IPS-20b (cell line): ENCODE results near the gene CCDC178.
"Not testable (repeated sequence)": the region's sequence is repeated elsewhere in the genome, so short reads cannot be mapped to it uniquely, and the experiment has no call there.

Source experiments
- H3K27ac ChIP-seq: one replicate; pipeline ENCODE4 v1.5.1; 2013; ENCODE audit warnings: low read length
- H3K27me3 ChIP-seq: 2 replicates; pipeline ENCODE4 v1.6.1; 2013; ENCODE audit warnings: mild to moderate bottlenecking, low read length, inconsistent platforms; ENCODE audit not compliant: insufficient read depth
- H3K36me3 ChIP-seq: 2 replicates; pipeline ENCODE4 v1.6.1; 2013; ENCODE audit warnings: low read depth, mild to moderate bottlenecking, inconsistent platforms, low read length, moderate library complexity; ENCODE audit not compliant: insufficient read depth
- H3K4me1 ChIP-seq: 2 replicates; pipeline ENCODE4 v1.6.1; 2013; ENCODE audit warnings: mild to moderate bottlenecking, control low read depth, inconsistent platforms, low read length, moderate library complexity; ENCODE audit not compliant: insufficient read depth
- H3K4me3 ChIP-seq: 2 replicates; pipeline ENCODE4 v1.5.1; 2013; ENCODE audit warnings: mild to moderate bottlenecking, low read length, inconsistent platforms
- H3K9ac ChIP-seq: 2 replicates; pipeline ENCODE4 v1.6.1; 2013; ENCODE audit warnings: low read depth, mild to moderate bottlenecking, inconsistent platforms, low read length, moderate library complexity
- H3K9me3 ChIP-seq: 2 replicates; pipeline ENCODE4 v1.6.1; 2013; ENCODE audit warnings: mild to moderate bottlenecking, low read depth, low read length, inconsistent platforms; ENCODE audit not compliant: insufficient read depth

Gene CCDC178

DNA sequence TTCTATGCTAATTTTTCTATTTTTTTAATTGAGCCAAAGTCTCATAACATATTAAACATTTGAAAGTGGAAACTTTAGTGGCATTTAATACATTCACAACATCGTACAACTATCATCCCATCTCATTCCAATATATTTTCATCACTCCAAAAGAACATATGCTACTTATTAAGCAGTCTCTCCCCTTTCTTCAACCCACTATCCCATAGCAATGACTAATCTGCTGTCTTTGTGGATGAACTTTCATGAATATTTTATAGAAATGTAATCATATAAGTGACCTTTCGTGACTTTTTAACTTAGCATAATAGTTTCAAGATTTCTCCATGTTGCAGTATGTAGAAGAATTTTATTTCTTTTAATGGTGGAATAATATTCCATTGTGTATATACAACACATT lies 90.3 kb downstream of the CCDC178 start:
- Histone ChIP-seq H3K36me3 (no peaks in the 10 kb centered on the region), H3K27ac (no peak overlapping the region), H3K9me3 (no peaks in the 10 kb centered on the region), H3K9ac (no peak overlapping the region), H3K4me1 (peaks cover 3% of the 10 kb centered on the region), H3K4me3 (no peak overlapping the region), H3K27me3 (no peaks in the 10 kb centered on the region)

DNA sequence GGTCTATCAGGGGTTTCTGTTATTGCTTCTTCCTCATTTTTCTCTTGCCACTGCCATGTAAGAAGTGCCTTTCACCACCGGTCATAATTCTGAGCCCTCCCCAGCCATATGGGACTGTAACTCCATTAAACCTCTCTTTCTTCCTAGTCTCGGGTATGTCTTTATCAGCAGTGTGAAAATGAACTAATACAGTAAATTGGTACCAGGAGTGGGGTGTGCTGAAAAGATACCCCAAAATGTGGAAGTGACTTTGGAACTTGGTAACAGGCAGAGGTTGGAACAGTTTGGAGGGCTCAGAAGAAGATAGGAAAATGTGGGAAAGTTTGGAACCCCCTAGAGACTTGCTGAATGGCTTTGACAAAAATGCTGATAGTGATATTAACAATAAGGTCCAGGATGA lies 100.8 kb downstream of the CCDC178 start:
- not testable (repeated sequence) for H3K4me1 ChIP-seq, H3K27ac ChIP-seq, H3K36me3 ChIP-seq, H3K9ac ChIP-seq, H3K4me3 ChIP-seq, H3K27me3 ChIP-seq
- H3K9me3 ChIP-seq: peaks cover 24% of the 10 kb centered on the region

DNA sequence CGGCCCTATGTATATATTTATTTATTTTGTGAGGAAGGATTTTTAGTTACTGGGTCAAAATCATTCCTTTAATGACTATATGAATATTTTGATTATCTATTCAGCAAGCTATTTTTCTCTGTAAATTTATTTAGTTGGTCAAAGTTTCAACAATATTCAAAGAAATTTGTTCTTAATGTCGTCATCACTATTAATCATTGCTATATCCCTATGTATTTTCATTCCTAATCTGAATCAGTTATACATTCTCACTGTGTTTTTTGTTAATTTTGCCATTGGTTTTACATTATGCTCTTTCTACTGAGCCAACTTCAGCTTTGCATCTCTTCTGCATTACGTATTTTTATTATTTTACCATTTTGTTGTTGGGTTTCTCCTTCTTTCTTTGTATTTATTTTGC lies 105.7 kb downstream of the CCDC178 start:
- no peak overlapping the region for H3K4me3 ChIP-seq
- H3K9me3 ChIP-seq: 0 out of 2 replicates have a peak, but pooled peaks cover 9% of the 10 kb centered on the region
- H3K27ac ChIP-seq: no peak overlapping the region
- no peak overlapping the region for H3K9ac ChIP-seq
- no peaks in the 10 kb centered on the region for H3K36me3 ChIP-seq
- no peaks in the 10 kb centered on the region for H3K27me3 ChIP-seq
- no peaks in the 10 kb centered on the region for H3K4me1 ChIP-seq

DNA sequence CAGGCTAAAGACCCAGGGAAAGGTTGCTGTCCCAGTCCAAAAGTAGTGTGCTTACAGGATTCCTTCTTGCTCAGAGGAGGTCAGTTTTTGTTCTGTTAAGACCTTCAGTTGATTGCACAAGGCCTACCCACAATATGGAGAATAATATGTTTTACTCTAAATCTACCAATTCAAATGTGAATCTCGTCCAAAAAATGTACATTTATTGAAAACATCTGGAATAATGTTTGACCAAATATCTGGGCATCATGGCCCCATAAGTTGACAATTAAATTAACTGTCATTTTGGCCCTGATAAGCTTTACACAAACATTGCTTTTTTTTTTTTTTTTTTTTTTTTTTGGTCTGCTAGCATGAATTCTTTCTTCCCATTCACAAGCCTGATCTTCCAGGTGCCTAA lies 109.8 kb downstream of the CCDC178 start:
- H3K4me1 ChIP-seq: no peaks in the 10 kb centered on the region
- H3K27ac ChIP-seq: no peak overlapping the region
- no peak overlapping the region for H3K4me3 ChIP-seq
- no peaks in the 10 kb centered on the region for H3K36me3 ChIP-seq
- no peaks in the 10 kb centered on the region for H3K9me3 ChIP-seq
- H3K27me3 ChIP-seq: no peaks in the 10 kb centered on the region
- H3K9ac ChIP-seq: no peak overlapping the region

DNA sequence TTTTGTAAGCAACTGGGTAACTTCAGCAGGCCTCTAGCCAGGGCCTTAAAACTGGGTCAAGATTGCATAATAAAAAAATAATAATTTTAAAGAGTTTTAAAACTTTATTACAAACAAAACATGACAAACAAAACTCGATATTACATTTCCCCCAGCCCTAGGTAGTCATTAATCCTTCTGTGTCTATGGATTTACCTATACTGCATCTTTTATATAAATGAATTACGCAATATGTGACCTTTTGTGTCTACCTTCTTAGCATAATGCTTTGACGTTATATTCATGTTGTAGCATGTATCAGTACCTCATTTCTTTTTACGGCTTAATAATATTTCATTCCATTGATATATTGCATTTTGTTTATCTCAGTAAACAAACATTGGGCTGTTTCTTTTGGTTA lies 113.5 kb downstream of the CCDC178 start:
- Histone ChIP-seq H3K4me1 (no peaks in the 10 kb centered on the region), H3K27ac (no peak overlapping the region)

DNA sequence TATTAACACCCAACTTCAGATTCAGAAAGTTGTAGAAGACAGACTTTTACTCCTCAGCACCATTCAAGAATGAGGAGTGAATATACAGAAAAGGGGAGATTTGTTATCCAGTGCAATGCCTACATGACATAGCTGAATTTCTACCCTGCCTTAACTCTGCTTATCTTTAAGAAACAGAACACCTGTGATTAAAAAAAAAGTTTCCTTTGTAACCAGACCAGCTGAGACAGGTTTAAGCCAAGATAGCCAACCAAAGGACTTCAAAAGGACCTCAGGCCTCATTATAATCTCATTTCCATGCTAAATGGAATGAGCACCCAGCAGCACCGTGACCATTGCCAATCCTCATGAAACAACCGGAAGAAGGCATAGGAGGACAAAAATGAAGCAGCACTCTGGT lies 122.9 kb downstream of the CCDC178 start:
- H3K4me1 ChIP-seq: no peaks in the 10 kb centered on the region
- no peaks in the 10 kb centered on the region for H3K27me3 ChIP-seq
- no peak overlapping the region for H3K4me3 ChIP-seq
- no peaks in the 10 kb centered on the region for H3K9me3 ChIP-seq
- H3K36me3 ChIP-seq: no peaks in the 10 kb centered on the region
- H3K9ac ChIP-seq: no peak overlapping the region
- H3K27ac ChIP-seq: no peak overlapping the region

More for the DNA sequence above, 113.5 kb downstream of the CCDC178 start:
- Histone ChIP-seq H3K9ac (no peak overlapping the region), H3K27me3 (no peaks in the 10 kb centered on the region), H3K36me3 (no peaks in the 10 kb centered on the region), H3K4me3 (no peak overlapping the region), H3K9me3 (no peaks in the 10 kb centered on the region)

DNA sequence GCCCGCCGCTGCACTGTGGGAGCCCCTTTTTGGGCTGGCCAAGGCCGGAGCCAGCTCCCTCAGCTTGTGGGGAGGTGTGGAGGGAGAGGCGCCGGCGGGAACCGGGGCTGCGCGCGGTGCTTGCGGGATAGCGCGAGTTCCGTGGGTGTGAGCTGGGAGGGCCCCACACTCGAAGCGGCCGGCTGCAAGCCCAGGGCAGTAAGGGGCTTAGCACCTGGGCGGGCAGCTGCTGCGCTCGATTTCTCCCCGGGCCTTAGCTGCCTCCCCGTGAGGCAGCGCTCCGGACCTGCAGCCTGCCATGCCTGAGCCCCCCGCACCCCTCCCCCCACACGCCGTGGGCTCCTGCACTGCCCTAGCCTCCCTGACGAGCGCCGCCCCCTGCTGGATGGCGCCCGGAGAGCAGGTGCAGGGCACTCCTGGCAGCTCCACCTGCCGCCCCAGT lies 124.4 kb downstream of the CCDC178 start:
- Histone ChIP-seq H3K9me3 (no peaks in the 10 kb centered on the region), H3K36me3 (no peaks in the 10 kb centered on the region), H3K27me3 (no peaks in the 10 kb centered on the region), H3K27ac (no peak overlapping the region), H3K9ac (no peak overlapping the region), H3K4me3 (no peak overlapping the region), H3K4me1 (no peaks in the 10 kb centered on the region)

DNA sequence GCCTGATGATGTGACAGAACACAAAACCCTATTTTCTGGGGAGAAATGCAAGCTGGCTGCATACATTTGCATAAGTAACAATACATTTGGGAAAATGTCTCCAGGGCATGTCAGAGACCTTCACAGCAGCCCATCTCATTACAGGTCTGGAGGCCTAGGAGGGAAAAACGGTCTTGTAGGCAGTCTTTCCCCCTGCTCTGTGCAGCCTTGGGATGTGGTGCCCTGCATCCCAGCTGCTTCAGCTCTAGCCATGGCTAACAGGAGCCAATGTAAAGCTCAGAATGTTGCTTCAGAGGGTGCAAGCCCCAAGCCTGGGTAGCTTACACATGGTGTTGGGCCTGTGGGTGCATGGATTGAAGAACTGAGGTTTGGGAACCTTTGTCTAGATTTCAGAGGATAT lies 133.0 kb downstream of the CCDC178 start:
- Histone ChIP-seq H3K27me3 (no peaks in the 10 kb centered on the region), H3K27ac (no peak overlapping the region), H3K9me3 (peaks cover 10% of the 10 kb centered on the region; the same call in 1 of the 2 replicates), H3K4me1 (no peaks in the 10 kb centered on the region), H3K36me3 (no peaks in the 10 kb centered on the region), H3K4me3 (no peak overlapping the region), H3K9ac (no peak overlapping the region)

DNA sequence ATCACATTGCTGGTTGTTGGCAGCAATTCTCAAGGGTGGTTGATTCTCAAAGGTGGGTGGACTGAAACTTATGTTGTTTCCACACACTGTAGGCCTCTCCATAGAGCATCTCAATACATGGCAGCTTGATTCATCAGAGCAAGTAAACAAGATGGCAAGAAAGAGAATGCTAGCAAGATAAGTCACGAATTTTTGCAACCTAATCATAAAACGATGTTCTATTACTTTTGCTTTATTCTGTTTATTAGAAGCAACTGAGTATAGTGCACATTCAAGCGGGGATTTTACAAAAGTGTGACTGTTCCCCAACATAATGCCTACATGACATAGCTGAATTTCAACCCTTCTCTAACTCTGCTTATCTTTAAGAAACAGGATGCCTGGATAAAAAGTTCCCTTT lies 136.2 kb downstream of the CCDC178 start:
- Histone ChIP-seq H3K27ac (no peak overlapping the region), H3K27me3 (no peaks in the 10 kb centered on the region), H3K9me3 (peaks cover 10% of the 10 kb centered on the region; the same call in 1 of the 2 replicates), H3K4me3 (no peak overlapping the region), H3K36me3 (no peaks in the 10 kb centered on the region), H3K9ac (no peak overlapping the region), H3K4me1 (no peaks in the 10 kb centered on the region; the same call in 1 of the 2 replicates)

DNA sequence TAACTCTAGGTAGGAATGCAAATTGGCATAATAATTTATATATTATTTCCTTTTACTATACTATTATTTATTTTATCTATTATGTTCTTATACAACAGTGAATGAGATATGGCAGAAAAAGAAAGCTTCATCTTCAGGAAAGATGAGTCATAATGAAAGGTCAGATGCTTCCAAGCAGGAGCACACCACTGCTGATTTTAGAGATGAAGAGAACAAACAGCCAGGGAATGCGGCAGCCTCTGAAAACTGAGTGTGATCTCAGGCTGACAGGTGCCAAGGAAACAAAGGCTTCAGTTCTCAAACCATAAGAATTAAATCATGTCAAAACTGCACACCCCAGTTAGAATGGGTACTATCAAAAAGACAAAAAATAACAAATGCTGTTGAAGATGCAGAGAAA lies 149.0 kb downstream of the CCDC178 start:
- Histone ChIP-seq H3K9me3 (no peaks in the 10 kb centered on the region), H3K4me3 (no peak overlapping the region), H3K9ac (no peak overlapping the region), H3K4me1 (no peaks in the 10 kb centered on the region), H3K27ac (no peak overlapping the region), H3K36me3 (no peaks in the 10 kb centered on the region), H3K27me3 (no peaks in the 10 kb centered on the region)

DNA sequence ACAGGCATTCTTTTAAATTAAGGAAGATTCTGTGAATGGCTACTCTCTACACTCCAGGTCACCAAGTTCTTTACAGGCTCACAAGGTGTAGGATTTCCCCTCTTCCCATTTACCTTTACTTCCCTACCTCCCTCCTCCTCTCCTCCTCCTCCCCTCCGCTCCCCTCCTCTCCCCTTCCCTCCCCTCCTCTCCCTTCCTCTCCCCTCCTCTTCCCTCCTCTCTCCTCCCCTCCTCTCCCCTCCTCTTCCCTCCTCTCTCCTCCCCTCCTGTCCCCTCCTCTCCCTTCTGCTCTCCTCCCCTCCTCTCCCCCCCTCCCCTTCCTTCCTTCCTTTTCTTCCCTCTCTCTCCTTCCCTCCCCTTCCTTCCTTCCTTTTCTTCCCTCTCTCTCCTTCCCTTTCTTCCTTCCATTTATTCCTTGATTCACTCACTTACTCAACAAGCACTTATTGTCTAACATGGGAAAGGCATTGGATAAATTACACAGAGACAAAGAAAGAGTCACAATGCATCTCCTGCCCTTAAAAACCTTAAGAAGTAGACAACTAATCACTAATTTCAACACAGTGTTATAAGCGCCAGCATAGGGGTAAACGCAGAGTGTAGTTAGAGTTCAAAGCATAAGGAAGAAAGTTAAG lies 152.3 kb downstream of the CCDC178 start:
- no peaks in the 10 kb centered on the region for H3K27me3 ChIP-seq
- H3K9me3 ChIP-seq: no peaks in the 10 kb centered on the region
- H3K36me3 ChIP-seq: no peaks in the 10 kb centered on the region
- H3K9ac ChIP-seq: no peak overlapping the region
- no peak overlapping the region for H3K27ac ChIP-seq
- no peak overlapping the region for H3K4me3 ChIP-seq
- no peaks in the 10 kb centered on the region for H3K4me1 ChIP-seq

DNA sequence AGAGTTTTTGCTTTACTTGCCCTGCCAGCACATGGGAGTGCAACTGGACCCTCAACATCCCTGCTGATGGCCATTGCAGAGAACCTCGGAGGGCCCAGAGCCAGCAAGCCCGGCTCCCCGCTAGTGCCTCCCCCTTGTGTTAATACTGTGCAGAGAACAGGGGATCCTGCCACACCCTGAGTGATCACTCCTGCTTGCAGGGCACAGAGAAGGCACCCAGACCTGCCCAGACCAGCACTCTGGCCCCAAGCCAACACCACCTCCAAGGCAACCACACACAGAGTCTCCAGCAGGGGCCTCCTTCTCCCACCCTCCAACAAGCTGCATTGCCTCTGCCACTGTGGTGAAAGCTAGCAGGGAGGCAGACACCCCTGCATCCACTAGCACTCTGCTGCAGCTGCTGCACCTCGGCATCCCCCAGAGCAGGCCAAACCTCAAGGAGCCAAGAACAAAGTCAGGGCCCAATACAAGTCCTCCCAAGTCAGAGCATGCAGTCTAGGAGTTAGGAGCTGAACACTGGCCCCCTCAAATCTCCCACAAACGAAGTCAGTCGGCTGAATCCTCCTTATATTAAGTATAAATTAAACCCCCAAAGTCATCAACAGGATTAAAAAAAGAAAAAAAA lies 157.7 kb downstream of the CCDC178 start:
- H3K4me1 ChIP-seq: no peaks in the 10 kb centered on the region; the same call in 1 of the 2 replicates
- H3K9ac ChIP-seq: no peak overlapping the region
- H3K27me3 ChIP-seq: no peaks in the 10 kb centered on the region
- H3K36me3 ChIP-seq: no peaks in the 10 kb centered on the region
- H3K27ac ChIP-seq: no peak overlapping the region
- H3K4me3 ChIP-seq: no peak overlapping the region
- H3K9me3 ChIP-seq: no peaks in the 10 kb centered on the region
